ENCODE measurements around the gene PEMT.

Gene PEMT

GRCh38 chr17:17480593-17481148 is 110.8 kb downstream of the PEMT start:
- peaks cover 34% of the 10 kb centered on the region for H3K36me3 ChIP-seq (ENCODE audit: low read depth)
- H3K27me3 ChIP-seq (ENCODE audit: insufficient read depth, poor library complexity, severe bottlenecking) = no peaks in the 10 kb centered on the region
- peaks cover 6% of the 10 kb centered on the region for H3K4me1 ChIP-seq (ENCODE audit: insufficient read depth, poor library complexity, severe bottlenecking)
- no peaks in the 10 kb centered on the region for H3K9me3 ChIP-seq (ENCODE audit: severe bottlenecking)
- ATAC-seq (ENCODE audit: low read depth) (peak; percentile 40), DNase-seq (ENCODE audit: low spot score) (no peak)
- H3K27ac ChIP-seq (ENCODE audit: poor library complexity, severe bottlenecking) = no peak overlapping the region
- TF ChIP-seq CTCF (IDR thresholded peaks at IDR 0.05; ENCODE audit: poor library complexity, severe bottlenecking) = no peak
- H3K4me3 ChIP-seq (ENCODE audit: severe bottlenecking) = no peak overlapping the region

GRCh38 chr17:17479209-17479608 is 112.3 kb downstream of the PEMT start:
- peaks cover 22% of the 10 kb centered on the region for H3K36me3 ChIP-seq (ENCODE audit: low read depth)
- no peaks in the 10 kb centered on the region for H3K27me3 ChIP-seq (ENCODE audit: insufficient read depth, poor library complexity, severe bottlenecking)
- H3K4me1 ChIP-seq (ENCODE audit: insufficient read depth, poor library complexity, severe bottlenecking) = peaks cover 6% of the 10 kb centered on the region
- no peak for DNase-seq (ENCODE audit: low spot score)
- ATAC-seq (ENCODE audit: low read depth) = no peak
- H3K27ac ChIP-seq (ENCODE audit: poor library complexity, severe bottlenecking) = no peak overlapping the region
- no peaks in the 10 kb centered on the region for H3K9me3 ChIP-seq (ENCODE audit: severe bottlenecking)
- no peak overlapping the region for H3K4me3 ChIP-seq (ENCODE audit: severe bottlenecking)
- no peak for TF ChIP-seq CTCF (IDR thresholded peaks at IDR 0.05; ENCODE audit: poor library complexity, severe bottlenecking)

GRCh38 chr17:17476865-17477467 is 114.5 kb downstream of the PEMT start, which contains the start of gene MED9:
Gene MED9 (plus strand): TSS chr17:17477000. CDS start chr17:17477042, 42 bp downstream.
- no peaks in the 10 kb centered on the region for H3K9me3 ChIP-seq (ENCODE audit: severe bottlenecking)
- peak within 1 kb of the TSS; percentile 50 for H3K27ac ChIP-seq (ENCODE audit: poor library complexity, severe bottlenecking)
- peak within 1 kb of the TSS; percentile 100 for H3K4me3 ChIP-seq (ENCODE audit: severe bottlenecking)
- H3K36me3 ChIP-seq (ENCODE audit: low read depth) = peaks cover 12% of the 10 kb centered on the region
- peaks cover 6% of the 10 kb centered on the region for H3K4me1 ChIP-seq (ENCODE audit: insufficient read depth, poor library complexity, severe bottlenecking)
- no peak for TF ChIP-seq CTCF (IDR thresholded peaks at IDR 0.05; ENCODE audit: poor library complexity, severe bottlenecking)
- ATAC-seq (ENCODE audit: low read depth) (peak; percentile 86), DNase-seq (ENCODE audit: low spot score) (peak; percentile 88)
- no peaks in the 10 kb centered on the region for H3K27me3 ChIP-seq (ENCODE audit: insufficient read depth, poor library complexity, severe bottlenecking)

GRCh38 chr17:17474341-17474740 is 117.2 kb downstream of the PEMT start:
- DNase-seq (ENCODE audit: low spot score) (no peak), ATAC-seq (ENCODE audit: low read depth) (no peak)
- H3K9me3 ChIP-seq (ENCODE audit: severe bottlenecking) = no peaks in the 10 kb centered on the region
- H3K4me3 ChIP-seq (ENCODE audit: severe bottlenecking) = no peak overlapping the region
- peaks cover 6% of the 10 kb centered on the region for H3K36me3 ChIP-seq (ENCODE audit: low read depth)
- no peaks in the 10 kb centered on the region for H3K27me3 ChIP-seq (ENCODE audit: insufficient read depth, poor library complexity, severe bottlenecking)
- no peak overlapping the region for H3K27ac ChIP-seq (ENCODE audit: poor library complexity, severe bottlenecking)
- TF ChIP-seq CTCF (IDR thresholded peaks at IDR 0.05; ENCODE audit: poor library complexity, severe bottlenecking) = no peak
- peaks cover 6% of the 10 kb centered on the region for H3K4me1 ChIP-seq (ENCODE audit: insufficient read depth, poor library complexity, severe bottlenecking)

- ATAC-seq (ENCODE audit: low read depth) (no peak), DNase-seq (ENCODE audit: low spot score) (no peak)
- no peak for TF ChIP-seq CTCF (IDR thresholded peaks at IDR 0.05; ENCODE audit: poor library complexity, severe bottlenecking)
- Histone ChIP-seq H3K27me3 (ENCODE audit: insufficient read depth, poor library complexity, severe bottlenecking) (no peaks in the 10 kb centered on the region), H3K9me3 (ENCODE audit: severe bottlenecking) (no peaks in the 10 kb centered on the region), H3K4me1 (ENCODE audit: insufficient read depth, poor library complexity, severe bottlenecking) (no peaks in the 10 kb centered on the region), H3K27ac (ENCODE audit: poor library complexity, severe bottlenecking) (no peak overlapping the region), H3K36me3 (ENCODE audit: low read depth) (no peaks in the 10 kb centered on the region), H3K4me3 (ENCODE audit: severe bottlenecking) (no peak overlapping the region)
Observed at GRCh38 chr17:17472333-17472920, 119.1 kb downstream of the PEMT start.

Measured in RWPE2 (cell line).